GM12878 (cell line): ENCODE measurements around the gene NGRN.

Experiments
- RAD21 ChIP-seq: IDR thresholded peaks from 2 replicates; pipeline ENCODE4 v1.6.1; 2011; ENCODE audit warnings: mild to moderate bottlenecking, low read depth, low read length, moderate library complexity; ENCODE audit not compliant: insufficient read depth
- TF ChIP-seq, protein P1 (sequence below), 3 experiments: IDR thresholded peaks in 2 of 3; conservative IDR thresholded peaks in 1 of 3; 2 replicates each; pipeline ENCODE4 v1.5.1; 2011; ENCODE audit warnings: low read depth in 3 of 3, low read length in 3 of 3, mild to moderate bottlenecking in 3 of 3, control low read depth in 2 of 3, moderate library complexity in 2 of 3, inconsistent platforms in 1 of 3, mixed read lengths in 1 of 3; ENCODE audit not compliant: control insufficient read depth in 2 of 3, insufficient read depth in 1 of 3; ENCODE audit errors: extremely low read depth in 1 of 3

- TF ChIP-seq, protein P1, sequence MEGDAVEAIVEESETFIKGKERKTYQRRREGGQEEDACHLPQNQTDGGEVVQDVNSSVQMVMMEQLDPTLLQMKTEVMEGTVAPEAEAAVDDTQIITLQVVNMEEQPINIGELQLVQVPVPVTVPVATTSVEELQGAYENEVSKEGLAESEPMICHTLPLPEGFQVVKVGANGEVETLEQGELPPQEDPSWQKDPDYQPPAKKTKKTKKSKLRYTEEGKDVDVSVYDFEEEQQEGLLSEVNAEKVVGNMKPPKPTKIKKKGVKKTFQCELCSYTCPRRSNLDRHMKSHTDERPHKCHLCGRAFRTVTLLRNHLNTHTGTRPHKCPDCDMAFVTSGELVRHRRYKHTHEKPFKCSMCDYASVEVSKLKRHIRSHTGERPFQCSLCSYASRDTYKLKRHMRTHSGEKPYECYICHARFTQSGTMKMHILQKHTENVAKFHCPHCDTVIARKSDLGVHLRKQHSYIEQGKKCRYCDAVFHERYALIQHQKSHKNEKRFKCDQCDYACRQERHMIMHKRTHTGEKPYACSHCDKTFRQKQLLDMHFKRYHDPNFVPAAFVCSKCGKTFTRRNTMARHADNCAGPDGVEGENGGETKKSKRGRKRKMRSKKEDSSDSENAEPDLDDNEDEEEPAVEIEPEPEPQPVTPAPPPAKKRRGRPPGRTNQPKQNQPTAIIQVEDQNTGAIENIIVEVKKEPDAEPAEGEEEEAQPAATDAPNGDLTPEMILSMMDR (IDR thresholded peaks at IDR 0.05 in 2 of 3, conservative IDR thresholded peaks at IDR 0.05 in 1 of 3; ENCODE audit: control insufficient read depth in 2 of 3, extremely low read depth in 1 of 3, insufficient read depth in 1 of 3, low read depth in 3 of 3, low read length in 3 of 3): no peak
- TF ChIP-seq RAD21: no peak
Observed at GRCh38 chr15:90297021-90297420, 31.5 kb downstream of the NGRN start.
